Activated CD8-positive, alpha-beta memory T cell treated with anti-CD3 and anti-CD28 coated beads, Interleukin-2, amount 50 U/mL, for 1 hour (primary cell): ENCODE results near the gene GNG8.

Experiments used
- DNase-seq: peaks from one replicate; pipeline ENCODE4 v3.0.0-alpha.2; 2020; ENCODE audit errors: extremely low read depth

The GNG8 gene

DNA sequence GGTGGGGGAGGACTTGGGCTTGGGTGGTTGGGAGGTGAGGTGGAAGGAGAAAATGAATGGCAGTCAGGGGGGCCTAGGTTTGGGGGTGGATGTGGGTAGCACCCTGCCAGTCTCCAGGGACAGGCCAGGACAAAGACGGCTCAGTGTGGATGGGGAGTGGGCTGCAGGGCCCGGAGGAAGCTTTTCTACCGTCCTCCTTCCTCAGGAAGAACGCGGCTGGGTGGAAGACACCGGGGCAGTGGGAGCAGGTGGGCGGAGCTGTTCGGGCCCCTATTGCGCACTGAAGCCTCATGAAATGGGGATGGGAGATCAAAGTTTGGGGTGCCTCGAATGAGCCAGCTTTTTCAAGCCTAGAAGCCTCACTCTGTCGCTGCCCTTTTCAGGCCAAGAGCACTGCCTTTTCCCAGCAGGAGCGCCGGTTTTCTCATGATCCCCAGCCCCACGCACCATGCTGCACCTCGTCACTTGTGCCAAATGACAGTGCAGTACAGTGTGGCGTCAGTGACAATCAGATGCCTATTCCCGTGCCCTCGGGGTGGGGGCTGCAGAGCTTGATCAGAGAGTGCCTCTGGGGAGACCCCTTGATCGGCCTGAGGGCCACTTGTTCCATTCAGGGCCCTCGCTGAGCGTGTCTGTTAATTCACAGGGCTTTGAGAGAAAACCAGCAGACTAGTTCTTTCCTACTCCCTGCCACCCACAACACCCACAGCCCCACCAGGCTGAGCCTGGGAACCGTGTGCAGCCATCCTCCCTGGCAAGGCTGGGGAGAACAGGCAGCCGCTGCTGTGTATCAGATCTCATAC is 33.4 kb downstream of the GNG8 start:
- DNase-seq = no peak

DNA sequence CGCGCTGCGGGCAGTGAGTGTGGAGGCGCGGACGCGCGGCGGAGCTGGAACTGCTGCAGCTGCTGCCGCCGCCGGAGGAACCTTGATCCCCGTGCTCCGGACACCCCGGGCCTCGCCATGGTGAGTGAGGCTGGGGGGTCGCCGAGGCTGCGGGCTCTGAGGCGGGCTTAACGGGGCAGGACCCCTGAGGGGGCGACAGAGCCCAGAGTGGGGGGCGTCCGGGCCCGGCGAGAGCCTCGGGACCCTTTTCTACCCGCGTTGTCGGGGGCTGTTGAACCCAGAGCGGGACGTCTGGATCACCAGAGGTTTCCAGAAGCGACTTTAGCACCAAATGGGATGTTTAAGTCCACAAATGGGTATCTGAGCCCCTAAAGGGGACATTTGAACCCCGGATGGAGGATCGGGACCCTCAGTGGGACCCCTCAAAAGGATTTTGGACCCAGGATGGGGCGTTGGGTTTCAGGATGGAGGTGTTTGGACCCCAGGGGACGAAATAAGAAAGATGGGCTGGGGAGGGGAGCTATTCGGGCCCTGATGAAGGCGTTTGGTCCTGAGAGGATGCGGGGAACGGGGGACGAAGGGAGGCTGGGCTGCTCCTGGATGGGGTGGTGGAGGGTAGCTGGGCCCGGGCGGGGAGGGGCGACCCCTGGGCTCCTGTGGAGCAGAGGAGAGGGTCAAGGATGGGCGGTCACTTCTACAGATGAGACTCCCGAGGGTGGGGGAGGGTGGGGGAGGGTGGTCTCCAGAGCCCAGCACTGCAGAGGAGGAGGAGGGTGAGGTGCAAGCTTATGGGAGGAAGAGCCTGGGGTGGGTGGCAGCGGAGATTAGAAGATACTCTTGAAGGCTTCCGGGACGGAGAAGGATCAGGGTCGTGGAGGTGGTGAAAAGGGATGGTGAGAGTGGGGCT is 34.4 kb downstream of the GNG8 start, which contains the start of gene CALM3:
Gene CALM3, plus strand, starts transcription at position 13 of the 907 bp plus-strand sequence. Its CDS starts 105 bp downstream, at position 118.
- DNase-seq = no peak

DNA sequence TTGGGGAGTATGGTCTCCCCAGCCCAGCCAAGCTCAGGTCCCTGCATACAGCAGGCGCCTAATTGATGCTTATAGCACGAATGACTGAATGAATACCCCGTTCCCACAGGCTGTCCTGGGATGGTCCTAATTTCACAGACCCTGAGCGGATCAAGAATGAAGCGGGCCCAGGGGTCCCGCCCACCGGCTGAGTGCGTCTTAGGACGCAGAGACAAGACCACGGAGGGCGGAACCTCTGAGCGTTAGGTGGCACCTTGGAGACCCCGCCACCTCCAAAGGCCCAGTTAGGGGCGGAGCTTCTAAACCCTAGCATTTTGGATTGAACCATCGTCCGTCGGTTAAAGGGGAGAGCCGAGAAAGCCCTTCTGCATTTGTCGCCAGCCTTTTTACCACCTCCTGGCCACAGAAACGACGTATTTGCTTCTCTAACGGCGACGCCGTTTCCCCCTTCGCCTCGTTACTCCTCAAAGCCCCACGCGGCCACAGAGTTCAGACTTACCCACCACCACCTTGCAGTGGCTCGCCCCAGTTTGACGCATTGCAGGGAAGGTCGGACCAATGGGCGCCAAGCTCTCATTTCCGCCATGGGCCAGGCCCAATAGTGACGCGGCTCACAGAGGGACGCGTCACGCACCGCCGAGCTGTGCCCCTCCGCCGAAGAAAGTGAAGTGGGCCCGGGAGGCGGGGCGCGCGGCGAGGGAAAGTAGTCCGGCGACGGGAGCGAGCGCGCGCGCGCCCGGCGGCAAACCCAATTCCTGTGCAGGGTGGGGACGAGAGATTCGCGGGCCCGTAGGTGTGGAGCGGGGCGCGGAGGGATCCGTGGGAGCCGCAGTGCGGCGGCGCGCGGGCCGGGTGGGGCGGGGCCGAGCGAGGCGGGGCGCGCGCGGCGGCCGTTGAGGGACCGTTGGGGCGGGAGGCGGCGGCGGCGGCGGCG is 35.4 kb downstream of the GNG8 start:
- DNase-seq = peak; percentile 95

DNA sequence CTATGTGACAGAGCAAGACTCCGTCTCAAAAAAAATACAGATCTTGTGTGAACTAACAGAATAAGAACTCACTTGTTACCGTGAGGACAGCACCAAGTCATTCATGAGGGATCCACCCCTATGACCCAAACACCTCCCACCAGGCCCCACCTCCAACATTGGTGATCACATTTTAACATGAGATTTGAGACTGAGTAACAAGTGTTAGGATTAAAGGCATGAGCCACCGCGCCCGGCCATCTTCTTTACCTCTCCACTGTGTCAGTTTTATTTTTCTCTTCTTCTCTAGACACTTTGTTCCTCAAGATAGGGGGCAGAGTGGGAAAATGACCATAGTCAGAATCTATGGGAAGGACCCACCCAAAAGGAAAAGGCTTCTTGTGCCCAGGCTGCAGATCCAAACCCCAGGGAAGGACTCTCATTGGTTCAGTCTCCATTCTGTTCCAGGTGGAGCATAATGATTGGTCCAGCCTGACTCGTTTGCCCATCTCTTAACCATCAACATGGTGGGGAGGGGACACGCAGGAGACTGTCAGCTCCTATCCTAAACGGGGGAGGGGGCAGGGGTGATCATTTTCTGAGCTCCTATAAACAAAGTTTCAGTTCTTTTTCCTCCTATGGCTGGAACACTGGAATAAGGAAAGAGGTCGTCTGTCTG is 36.2 kb downstream of the GNG8 start:
- no peak for DNase-seq

DNA sequence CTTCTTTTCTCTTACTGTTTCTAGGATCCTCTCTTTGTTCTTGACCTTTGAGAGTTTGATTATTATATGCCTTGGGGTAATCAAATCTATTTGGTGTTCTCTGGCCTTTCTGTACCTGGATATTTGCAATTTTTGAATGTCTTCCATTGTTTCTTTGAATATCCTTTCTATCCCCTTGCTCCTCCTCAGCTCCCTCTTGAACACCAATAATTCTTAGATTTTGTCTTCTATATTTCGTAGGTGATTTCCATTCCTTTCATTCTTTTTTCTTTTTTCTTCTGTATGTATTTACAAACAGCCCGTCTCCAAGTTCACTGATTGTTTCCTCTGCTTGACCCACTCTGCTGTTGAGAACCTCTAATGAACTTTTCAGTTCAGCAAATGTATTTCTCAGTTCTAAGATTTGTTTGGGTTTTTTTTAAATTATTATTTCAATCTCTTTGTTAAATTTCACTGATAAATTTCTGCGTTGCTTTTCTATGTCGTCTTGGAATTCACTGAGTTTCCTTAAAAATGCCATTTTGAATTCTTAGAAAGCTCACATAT is 37.6 kb downstream of the GNG8 start:
- DNase-seq = no peak

DNA sequence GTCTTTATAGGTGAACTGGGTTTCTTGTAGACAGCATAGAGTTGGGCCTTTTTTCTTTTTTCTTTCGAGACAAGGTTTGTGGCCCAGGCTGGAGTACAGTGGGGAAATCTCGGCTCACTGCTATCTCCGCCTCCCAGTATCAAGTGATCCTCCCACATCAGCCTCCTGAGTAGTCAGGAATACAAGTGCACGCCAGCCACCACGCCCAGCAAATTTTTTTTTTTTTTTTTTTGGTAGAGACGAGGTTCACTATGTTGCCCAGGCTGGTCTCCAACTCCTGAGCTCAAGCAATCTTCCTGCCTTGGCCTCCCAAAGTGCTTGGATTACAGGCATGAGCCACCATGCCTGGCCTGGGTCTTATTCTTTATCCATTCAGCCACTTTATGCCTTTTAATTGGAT is 40.0 kb downstream of the GNG8 start:
- DNase-seq = no peak

DNA sequence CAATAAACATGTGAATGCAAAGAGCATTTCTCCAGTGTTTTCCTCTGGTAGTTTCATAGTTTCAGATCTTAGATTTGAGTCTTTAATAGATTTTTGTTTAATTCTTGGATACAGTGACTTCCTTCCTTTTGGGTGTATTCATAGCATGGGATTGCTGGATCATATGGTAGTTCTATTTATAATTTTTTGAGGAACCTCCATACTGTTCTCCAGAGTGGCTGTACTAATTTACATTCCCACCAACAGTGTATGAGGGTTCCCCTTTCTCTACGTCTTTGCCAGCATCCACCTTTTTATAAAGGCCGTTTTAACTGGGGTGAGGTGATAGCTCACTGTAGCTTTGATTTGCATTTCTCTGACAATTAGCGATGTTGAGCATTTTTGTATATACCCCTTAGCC is 44.1 kb downstream of the GNG8 start:
- no peak for DNase-seq

DNA sequence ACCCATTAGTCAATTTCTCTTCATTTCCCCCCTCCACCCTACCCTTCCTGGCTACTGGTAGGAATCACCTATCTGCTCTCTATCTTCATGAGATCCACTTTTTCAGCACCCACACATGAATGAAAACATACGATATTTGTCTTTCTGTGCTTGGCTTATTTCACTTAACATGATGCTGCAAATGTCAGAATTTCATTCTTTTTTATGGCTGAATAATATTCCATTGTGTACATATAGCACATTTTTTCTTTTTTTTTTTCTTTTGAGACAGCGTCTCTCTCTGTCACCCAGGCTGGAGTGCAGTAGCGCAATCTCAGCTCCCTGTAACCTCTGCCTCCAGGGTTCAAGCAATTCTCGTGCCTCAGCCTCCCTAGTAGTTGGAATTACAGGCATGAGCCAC is 44.7 kb downstream of the GNG8 start:
- no peak for DNase-seq

DNA sequence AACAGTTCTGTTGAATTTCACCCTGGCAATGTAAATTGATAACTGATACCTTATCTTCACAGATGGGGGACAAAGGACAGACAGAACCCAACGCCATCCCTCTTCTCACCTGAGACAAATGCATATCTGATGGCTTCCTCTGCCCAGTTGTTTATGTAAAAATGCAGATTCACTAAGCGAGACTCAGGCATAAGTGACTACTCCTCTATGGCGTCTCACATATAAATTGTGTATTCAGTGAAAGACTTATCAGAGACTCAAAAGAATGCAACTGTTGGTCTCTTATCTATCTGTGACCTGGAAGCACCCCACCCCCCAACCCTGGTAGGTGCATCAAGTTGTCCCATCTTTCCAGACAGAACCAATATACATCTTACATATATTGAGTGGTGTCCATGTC is 48.1 kb downstream of the GNG8 start:
- DNase-seq = no peak

DNA sequence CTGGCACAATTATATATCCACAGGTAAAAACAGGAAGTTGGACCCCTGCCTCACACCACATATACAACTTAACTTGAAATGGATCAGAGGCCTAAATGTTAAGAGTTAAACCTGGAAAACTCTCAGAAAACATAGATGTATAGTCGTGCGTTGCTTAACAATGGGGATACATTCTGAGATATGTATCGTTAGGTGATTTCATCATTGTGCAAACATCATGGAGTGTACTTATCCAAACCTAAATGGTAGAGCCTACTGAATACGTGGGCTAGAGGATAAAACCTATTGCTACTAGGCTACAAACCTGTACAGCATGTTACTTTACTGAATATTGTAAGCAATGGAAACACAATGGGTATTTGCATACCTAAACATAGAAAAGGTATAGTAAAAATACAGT is 49.7 kb downstream of the GNG8 start:
- no peak for DNase-seq

DNA sequence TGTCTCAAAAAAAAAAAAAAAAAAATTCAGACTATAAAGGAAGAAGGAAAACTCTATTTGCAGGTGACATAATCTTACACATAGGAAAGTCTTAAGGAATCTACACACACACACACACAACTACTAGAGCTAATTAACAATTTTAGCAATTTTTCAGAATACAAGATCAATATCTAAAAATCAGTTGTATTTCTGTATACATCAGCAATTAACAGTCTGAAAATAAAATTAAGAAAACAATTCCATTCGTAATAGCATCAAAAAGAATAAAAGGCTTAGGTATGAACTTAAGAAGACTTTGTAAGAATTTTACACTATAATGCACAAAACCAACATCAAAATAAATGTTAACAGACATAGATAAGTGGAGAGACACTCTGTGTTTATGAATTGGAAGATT is 50.5 kb downstream of the GNG8 start:
- no peak for DNase-seq
